ENCODE data around the gene NAT9. TPM values are rescaled to one million over a fixed set of nuclear protein-coding genes. Genes with fewer than 3 reads are reported as not detected.

NAT9 gene
- total RNA-seq, 1 donor from 2014 or later = 59.6 TPM

GRCh38 chr17:74748279-74748528 is 27.9 kb downstream of the NAT9 start:
- TF ChIP-seq CTCF (IDR thresholded peaks at IDR 0.05; ENCODE audit: unreplicated experiment) = no peak
- Mint-ChIP-seq H3K27me3 (peaks cover under 1% of the 10 kb centered on the region), H3K4me3 (ENCODE audit: low read depth) (peak overlapping the region; percentile 69), H3K4me1 (ENCODE audit: low read depth) (peaks cover 42% of the 10 kb centered on the region), H3K36me3 (ENCODE audit: insufficient read depth) (peaks cover 7% of the 10 kb centered on the region), H3K9me3 (ENCODE audit: low read depth) (no peaks in the 10 kb centered on the region), H3K27ac (no peak overlapping the region)
- no peak for DNase-seq (ENCODE audit: low spot score, unreplicated experiment)

GRCh38 chr17:74746922-74747321 is 29.2 kb downstream of the NAT9 start:
- TF ChIP-seq CTCF (IDR thresholded peaks at IDR 0.05; ENCODE audit: unreplicated experiment) = no peak
- DNase-seq (ENCODE audit: low spot score, unreplicated experiment) = no peak
- H3K4me1 Mint-ChIP-seq (ENCODE audit: low read depth) = peaks cover 31% of the 10 kb centered on the region

GRCh38 chr17:74746376-74746775 is 29.8 kb downstream of the NAT9 start:
- H3K27ac Mint-ChIP-seq = peak overlapping the region; percentile 33
- peaks cover 2% of the 10 kb centered on the region for H3K27me3 Mint-ChIP-seq
- no peak overlapping the region for H3K4me3 Mint-ChIP-seq (ENCODE audit: low read depth)
- no peak for DNase-seq (ENCODE audit: low spot score, unreplicated experiment)
- no peak for TF ChIP-seq CTCF (IDR thresholded peaks at IDR 0.05; ENCODE audit: unreplicated experiment)
- no peaks in the 10 kb centered on the region for H3K36me3 Mint-ChIP-seq (ENCODE audit: insufficient read depth)
- no peaks in the 10 kb centered on the region for H3K9me3 Mint-ChIP-seq (ENCODE audit: low read depth)
- peaks cover 26% of the 10 kb centered on the region for H3K4me1 Mint-ChIP-seq (ENCODE audit: low read depth)

More at GRCh38 chr17:74746922-74747321, 29.2 kb downstream of the NAT9 start:
- H3K9me3 Mint-ChIP-seq (ENCODE audit: low read depth) = no peaks in the 10 kb centered on the region
- H3K27me3 Mint-ChIP-seq = peaks cover 2% of the 10 kb centered on the region
- no peaks in the 10 kb centered on the region for H3K36me3 Mint-ChIP-seq (ENCODE audit: insufficient read depth)
- H3K27ac Mint-ChIP-seq = peak overlapping the region; percentile 33
- no peak overlapping the region for H3K4me3 Mint-ChIP-seq (ENCODE audit: low read depth)

GRCh38 chr17:74745548-74746177 is 30.5 kb downstream of the NAT9 start:
- no peak overlapping the region for H3K4me3 Mint-ChIP-seq (ENCODE audit: low read depth)
- peaks cover 19% of the 10 kb centered on the region for H3K4me1 Mint-ChIP-seq (ENCODE audit: low read depth)
- no peak for TF ChIP-seq CTCF (IDR thresholded peaks at IDR 0.05; ENCODE audit: unreplicated experiment)
- H3K27me3 Mint-ChIP-seq = peaks cover 2% of the 10 kb centered on the region
- DNase-seq (ENCODE audit: low spot score, unreplicated experiment) = no peak
- no peaks in the 10 kb centered on the region for H3K9me3 Mint-ChIP-seq (ENCODE audit: low read depth)
- H3K27ac Mint-ChIP-seq = no peak overlapping the region
- H3K36me3 Mint-ChIP-seq (ENCODE audit: insufficient read depth) = no peaks in the 10 kb centered on the region

- peak; percentile 100 for TF ChIP-seq CTCF (IDR thresholded peaks at IDR 0.05; ENCODE audit: unreplicated experiment)
- peak overlapping the region; percentile 27 for H3K4me3 Mint-ChIP-seq (ENCODE audit: low read depth)
- H3K9me3 Mint-ChIP-seq (ENCODE audit: low read depth) = no peaks in the 10 kb centered on the region
- peaks cover 13% of the 10 kb centered on the region for H3K4me1 Mint-ChIP-seq (ENCODE audit: low read depth)
- H3K27ac Mint-ChIP-seq = no peak overlapping the region
- no peaks in the 10 kb centered on the region for H3K36me3 Mint-ChIP-seq (ENCODE audit: insufficient read depth)
- H3K27me3 Mint-ChIP-seq = peaks cover 2% of the 10 kb centered on the region
- peak; percentile 91 for DNase-seq (ENCODE audit: low spot score, unreplicated experiment)
These were observed 31.2 kb downstream of the NAT9 start for GRCh38 chr17:74744714-74745547.
